OCI-LY3 (cell line): Measurements from ENCODE around the gene ACKR3.

Source experiments
- H2AFZ ChIP-seq: fragments of 200-600, 300-600 bp; shearing (Covaris generic); 2 replicates; pipeline ENCODE4 v1.6.0; 2014; ENCODE audit warnings: antibody characterized with exemption, low read depth, low read length
- H3K27ac ChIP-seq: fragments of 200-600, 300-600 bp; sonication (generic); 2 replicates; pipeline ENCODE4 v1.5.1; 2014; ENCODE audit warnings: mild to moderate bottlenecking, low read length, moderate library complexity, mixed read lengths
- H3K27me3 ChIP-seq: fragments of 200-600, 300-600 bp; sonication (generic); 2 replicates; pipeline ENCODE4 v1.6.1; 2014; ENCODE audit warnings: low read depth, low read length, mixed read lengths
- H3K36me3 ChIP-seq: fragments of 200-600, 300-600 bp; sonication (generic); replicated peaks from 2 replicates; pipeline ENCODE3; 2014; ENCODE audit warnings: low read depth, low read length, mixed read lengths
- H3K4me1 ChIP-seq: fragments of 300-600, 200-600 bp; sonication (generic); 2 replicates; pipeline ENCODE4 v1.6.1; 2014; ENCODE audit warnings: low read length, mixed read lengths
- H3K4me2 ChIP-seq: fragments of 200-600, 300-600 bp; sonication (generic); 2 replicates; pipeline ENCODE4 v1.6.1; 2014; ENCODE audit warnings: low read length, mixed read lengths
- H3K4me3 ChIP-seq: fragments of 300-600, 200-600 bp; sonication (generic); 2 replicates; pipeline ENCODE4 v1.5.1; 2014; ENCODE audit warnings: antibody characterized with exemption, mild to moderate bottlenecking, low read length, moderate library complexity
- H3K79me2 ChIP-seq: fragments of 300-600, 200-600 bp; shearing (Covaris generic); 2 replicates; pipeline ENCODE4 v1.6.1; 2014; ENCODE audit warnings: mild to moderate bottlenecking, low read length, mixed read lengths
- H3K9ac ChIP-seq: fragments of 300-600, 200-600 bp; shearing (Covaris generic); 2 replicates; pipeline ENCODE4 v1.6.0; 2014; ENCODE audit warnings: mild to moderate bottlenecking, low read length, moderate library complexity
- H3K9me3 ChIP-seq: fragments of 200-600, 300-600 bp; shearing (Covaris generic); 2 replicates; pipeline ENCODE4 v1.6.1; 2014; ENCODE audit warnings: low read length, mixed read lengths; ENCODE audit not compliant: insufficient read depth
- H4K20me1 ChIP-seq: fragments of 200-600, 300-600 bp; sonication (generic); 2 replicates; pipeline ENCODE4 v1.6.1; 2016; ENCODE audit warnings: low read length, mixed read lengths; ENCODE audit not compliant: insufficient read depth
- CTCF ChIP-seq: fragments of 200-600, 300-600 bp; sonication (generic); IDR thresholded peaks from 2 replicates; pipeline ENCODE4 v1.5.1; 2014; ENCODE audit warnings: antibody characterized with exemption, low read length, low read depth
- EZH2phosphoT487 ChIP-seq: fragments of 200-600 bp; shearing (Covaris generic); IDR thresholded peaks from 2 replicates; pipeline ENCODE4 v1.6.1; 2018; ENCODE audit warnings: antibody characterized with exemption, mixed run types, low read depth

ACKR3 gene

GRCh38 chr2:236557306-236558030 lies 12.2 kb upstream of the ACKR3 start:
- Histone ChIP-seq H3K79me2 (no peaks in the 10 kb centered on the region), H3K9me3 (peaks cover 10% of the 10 kb centered on the region; the same call in 1 of the 2 replicates), H3K4me1 (peaks cover 63% of the 10 kb centered on the region), H3K4me3 (no peak overlapping the region), H3K27ac (no peak overlapping the region), H3K4me2 (no peak overlapping the region), H3K9ac (no peak overlapping the region), H4K20me1 (no peaks in the 10 kb centered on the region), H2AFZ (no peak overlapping the region), H3K36me3 (peaks cover 8% of the 10 kb centered on the region), H3K27me3 (no peaks in the 10 kb centered on the region)
- no peak for TF ChIP-seq EZH2phosphoT487
- no peak for TF ChIP-seq CTCF

DNA sequence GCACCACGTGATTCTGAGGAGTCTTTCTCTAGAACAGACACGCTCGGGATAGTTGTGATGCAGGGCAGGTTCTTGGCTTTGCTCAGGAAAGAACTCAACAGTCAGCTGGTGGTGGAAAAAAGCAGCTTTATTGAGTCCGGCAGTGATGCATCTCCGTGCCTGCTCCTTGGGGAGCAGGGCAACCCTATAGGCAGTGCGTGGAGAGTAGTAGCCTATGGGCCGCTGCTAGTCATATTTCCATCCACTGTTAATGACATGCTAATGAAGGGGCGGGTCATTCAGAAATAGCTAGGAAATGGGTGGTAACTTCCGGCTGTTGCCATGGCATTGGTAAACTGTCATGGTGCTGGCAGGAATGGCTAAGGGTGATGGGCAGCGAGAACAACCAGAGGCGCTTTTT lies 11.6 kb upstream of the ACKR3 start:
- Histone ChIP-seq H4K20me1 (no peaks in the 10 kb centered on the region), H2AFZ (no peak overlapping the region), H3K27ac (no peak overlapping the region), H3K9ac (no peak overlapping the region), H3K36me3 (peaks cover 8% of the 10 kb centered on the region), H3K4me3 (no peak overlapping the region), H3K4me2 (no peak overlapping the region), H3K9me3 (peaks cover 10% of the 10 kb centered on the region; the same call in 1 of the 2 replicates), H3K79me2 (no peaks in the 10 kb centered on the region), H3K27me3 (no peaks in the 10 kb centered on the region), H3K4me1 (peaks cover 63% of the 10 kb centered on the region)
- no peak for TF ChIP-seq EZH2phosphoT487
- TF ChIP-seq CTCF, result no peak

DNA sequence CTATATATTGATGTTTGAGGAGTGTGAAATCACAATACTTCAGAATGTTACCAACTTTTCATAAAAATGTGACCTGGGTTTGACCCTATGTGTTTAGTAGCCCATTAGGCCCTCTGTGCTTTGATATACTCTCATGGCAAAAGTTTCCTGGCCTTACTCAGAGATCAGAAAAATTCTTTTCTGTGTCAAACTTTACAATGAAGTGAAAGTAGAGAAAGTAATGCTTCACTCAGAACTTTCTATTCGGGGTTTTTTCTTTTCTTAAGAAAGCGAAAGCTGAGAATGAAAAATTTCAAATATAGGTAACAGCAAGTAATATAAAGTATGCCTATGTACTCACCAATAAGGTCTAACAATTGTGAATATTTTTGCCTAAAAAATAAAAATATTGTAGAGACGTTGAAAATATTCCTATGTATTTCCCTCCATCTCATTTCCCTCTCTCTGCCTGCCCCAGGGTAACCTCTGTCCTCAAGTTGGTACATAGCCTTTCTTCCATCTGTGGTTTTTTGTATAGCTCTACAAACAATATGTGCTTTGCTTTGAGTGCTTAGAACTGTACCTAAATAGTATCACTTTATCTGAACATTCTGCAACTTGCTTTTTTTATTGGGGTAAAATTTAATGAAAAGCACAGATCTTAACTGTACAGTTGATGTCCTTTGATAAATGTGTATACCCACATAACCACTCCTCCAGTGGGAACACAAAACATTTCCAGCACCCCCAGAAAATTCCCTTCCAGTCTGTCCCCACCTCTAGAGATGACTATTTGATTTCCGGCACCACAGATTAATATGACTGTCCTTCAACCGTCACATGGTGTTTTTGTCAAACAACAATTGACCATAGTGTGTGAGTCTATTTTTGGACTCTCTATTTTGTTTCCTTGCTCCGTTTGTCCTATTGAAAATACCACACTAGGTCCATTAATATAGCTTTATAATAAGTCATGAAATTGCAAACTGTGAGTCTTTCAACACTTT lies 10.3 kb upstream of the ACKR3 start:
- Histone ChIP-seq H3K4me2 (peak overlapping the region; percentile 70), H4K20me1 (no peaks in the 10 kb centered on the region), H3K9me3 (peaks cover 6% of the 10 kb centered on the region; the same call in 1 of the 2 replicates), H3K9ac (peak overlapping the region; percentile 33; the same call in 1 of the 2 replicates), H3K79me2 (no peaks in the 10 kb centered on the region), H2AFZ (no peak overlapping the region), H3K27ac (peak overlapping the region; percentile 86), H3K4me1 (peaks cover 53% of the 10 kb centered on the region), H3K27me3 (no peaks in the 10 kb centered on the region), H3K36me3 (no peaks in the 10 kb centered on the region), H3K4me3 (peak overlapping the region; percentile 58)
- no peak for TF ChIP-seq EZH2phosphoT487
- no peak for TF ChIP-seq CTCF

- Histone ChIP-seq H3K4me3 (no peak overlapping the region), H3K9ac (no peak overlapping the region), H4K20me1 (no peaks in the 10 kb centered on the region), H3K4me1 (peaks cover 50% of the 10 kb centered on the region), H3K27me3 (0 out of 2 replicates have a peak, but pooled peaks cover 16% of the 10 kb centered on the region), H3K4me2 (no peak overlapping the region), H3K36me3 (no peaks in the 10 kb centered on the region), H3K27ac (no peak overlapping the region), H2AFZ (no peak overlapping the region), H3K79me2 (no peaks in the 10 kb centered on the region), H3K9me3 (no peaks in the 10 kb centered on the region)
- no peak for TF ChIP-seq CTCF
- no peak for TF ChIP-seq EZH2phosphoT487
Observed at GRCh38 chr2:236561874-236562273, 7.8 kb upstream of the ACKR3 start.
